Osteocyte (in vitro differentiated cells): ENCODE data around the gene INTS7. TPM values are rescaled to one million over a fixed set of nuclear protein-coding genes. Genes with fewer than 3 reads are reported as not detected.

Source experiments
- DNase-seq: peaks from one replicate; pipeline ENCODE4 v3.0.0; 2021; ENCODE audit warnings: mixed read lengths; ENCODE audit not compliant: unreplicated experiment; ENCODE audit errors: extremely low spot score
- H3K27ac Mint-ChIP-seq: one replicate; pipeline ENCODE4 v1.8.0; 2021; ENCODE audit warnings: mild to moderate bottlenecking, mixed read lengths; ENCODE audit not compliant: unreplicated experiment
- H3K27me3 Mint-ChIP-seq: one replicate; pipeline ENCODE4 v1.8.0; 2021; ENCODE audit warnings: mixed read lengths; ENCODE audit not compliant: unreplicated experiment
- H3K36me3 Mint-ChIP-seq: one replicate; pipeline ENCODE4 v1.8.0; 2021; ENCODE audit warnings: mixed read lengths; ENCODE audit not compliant: unreplicated experiment
- H3K4me1 Mint-ChIP-seq: one replicate; pipeline ENCODE4 v1.8.0; 2021; ENCODE audit warnings: mixed read lengths; ENCODE audit not compliant: unreplicated experiment
- H3K4me3 Mint-ChIP-seq: one replicate; pipeline ENCODE4 v1.8.0; 2021; ENCODE audit warnings: mild to moderate bottlenecking, moderate library complexity, mixed read lengths; ENCODE audit not compliant: unreplicated experiment
- H3K9me3 Mint-ChIP-seq: one replicate; pipeline ENCODE4 v1.8.0; 2021; ENCODE audit warnings: mixed read lengths; ENCODE audit not compliant: unreplicated experiment
- CTCF ChIP-seq: fragments of 200-600 bp; sonication (generic); IDR thresholded peaks from 2 replicates; pipeline ENCODE4 v1.5.0; 2021; ENCODE audit warnings: antibody characterized with exemption, mild to moderate bottlenecking, moderate library complexity
- total RNA-seq: library from RNA; stranded (reverse); gene quantifications from 2 replicates; pipeline ENCODE4 v1.2.1, GENCODE V29; 2021

The INTS7 gene
- total RNA-seq, 1 donor from 2014 or later = 18.4 TPM

DNA sequence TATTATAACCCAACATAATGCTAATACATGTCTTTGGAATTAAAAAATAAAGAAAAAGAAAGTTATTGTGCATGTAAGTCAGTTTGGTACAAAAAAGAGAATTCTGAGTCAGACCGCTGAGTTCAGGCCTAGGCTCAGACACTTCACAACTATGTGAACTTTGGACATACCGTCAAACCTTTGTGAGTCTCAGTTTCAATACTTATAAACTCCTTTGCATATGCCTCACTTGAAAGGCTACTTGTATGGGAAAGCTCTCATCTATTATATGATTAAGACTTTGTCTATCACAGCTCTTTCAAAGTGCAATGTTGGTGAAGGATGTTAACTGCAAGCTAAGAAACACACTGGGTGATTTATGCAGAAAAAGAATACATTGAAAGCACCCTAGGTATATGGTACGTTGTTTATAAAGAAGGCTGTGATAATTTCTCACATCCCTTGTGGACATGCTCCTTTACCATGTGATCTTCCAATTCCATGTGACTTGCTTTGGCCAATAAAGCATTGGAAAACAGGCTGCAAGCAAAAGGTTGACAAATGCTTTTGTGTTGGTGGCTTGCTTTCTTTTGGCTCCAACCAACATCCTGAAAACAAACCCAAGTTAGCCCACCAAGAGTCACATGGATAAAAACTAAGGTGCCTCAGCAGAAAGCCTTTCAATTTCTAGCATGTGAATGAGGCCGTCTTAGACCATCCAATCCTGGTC, 49.6 kb downstream of the INTS7 start:
- Mint-ChIP-seq H3K9me3 (no peaks in the 10 kb centered on the region), H3K4me3 (no peak overlapping the region), H3K36me3 (peaks cover 19% of the 10 kb centered on the region), H3K27me3 (no peaks in the 10 kb centered on the region), H3K4me1 (no peaks in the 10 kb centered on the region), H3K27ac (no peak overlapping the region)
- TF ChIP-seq CTCF = no peak
- no peak for DNase-seq

DNA sequence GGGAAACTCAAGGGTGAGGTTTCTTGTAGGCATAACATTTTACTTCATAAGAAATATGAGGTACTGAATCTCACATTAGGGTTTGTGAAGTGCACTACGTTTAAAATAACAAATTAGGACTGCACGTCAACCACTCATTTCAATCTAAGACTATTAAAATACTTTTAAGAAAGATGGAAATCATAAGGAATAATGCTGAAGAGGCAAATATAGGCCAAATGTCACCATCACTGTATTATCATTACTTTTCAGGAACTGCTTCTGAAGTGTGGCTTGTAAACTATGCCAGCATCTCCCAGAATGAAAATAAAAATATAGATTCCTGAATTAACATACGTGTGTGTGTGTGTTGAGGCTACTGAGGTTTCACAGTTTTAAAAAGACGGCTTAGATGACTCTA, 56.8 kb downstream of the INTS7 start:
- peaks cover 27% of the 10 kb centered on the region for H3K4me1 Mint-ChIP-seq
- H3K27ac Mint-ChIP-seq = no peak overlapping the region
- no peaks in the 10 kb centered on the region for H3K9me3 Mint-ChIP-seq
- no peak overlapping the region for H3K4me3 Mint-ChIP-seq
- DNase-seq = no peak
- H3K36me3 Mint-ChIP-seq = peaks cover 40% of the 10 kb centered on the region
- no peaks in the 10 kb centered on the region for H3K27me3 Mint-ChIP-seq
- no peak for TF ChIP-seq CTCF

- H3K9me3 Mint-ChIP-seq = no peaks in the 10 kb centered on the region
- peaks cover 30% of the 10 kb centered on the region for H3K4me1 Mint-ChIP-seq
- H3K27ac Mint-ChIP-seq = peak overlapping the region; percentile 90
- no peak for TF ChIP-seq CTCF
- no peaks in the 10 kb centered on the region for H3K27me3 Mint-ChIP-seq
- peaks cover 28% of the 10 kb centered on the region for H3K36me3 Mint-ChIP-seq
- peak overlapping the region; percentile 67 for H3K4me3 Mint-ChIP-seq
- DNase-seq = no peak
Observed at GRCh38 chr1:211975152-211975941, 60.0 kb downstream of the INTS7 start.

GRCh38 chr1:211973541-211973940, 61.8 kb downstream of the INTS7 start:
- Mint-ChIP-seq H3K27me3 (no peaks in the 10 kb centered on the region), H3K4me1 (peaks cover 31% of the 10 kb centered on the region), H3K36me3 (peaks cover 13% of the 10 kb centered on the region), H3K27ac (peak overlapping the region; percentile 47), H3K9me3 (no peaks in the 10 kb centered on the region), H3K4me3 (no peak overlapping the region)
- TF ChIP-seq CTCF = no peak
- DNase-seq = no peak

DNA sequence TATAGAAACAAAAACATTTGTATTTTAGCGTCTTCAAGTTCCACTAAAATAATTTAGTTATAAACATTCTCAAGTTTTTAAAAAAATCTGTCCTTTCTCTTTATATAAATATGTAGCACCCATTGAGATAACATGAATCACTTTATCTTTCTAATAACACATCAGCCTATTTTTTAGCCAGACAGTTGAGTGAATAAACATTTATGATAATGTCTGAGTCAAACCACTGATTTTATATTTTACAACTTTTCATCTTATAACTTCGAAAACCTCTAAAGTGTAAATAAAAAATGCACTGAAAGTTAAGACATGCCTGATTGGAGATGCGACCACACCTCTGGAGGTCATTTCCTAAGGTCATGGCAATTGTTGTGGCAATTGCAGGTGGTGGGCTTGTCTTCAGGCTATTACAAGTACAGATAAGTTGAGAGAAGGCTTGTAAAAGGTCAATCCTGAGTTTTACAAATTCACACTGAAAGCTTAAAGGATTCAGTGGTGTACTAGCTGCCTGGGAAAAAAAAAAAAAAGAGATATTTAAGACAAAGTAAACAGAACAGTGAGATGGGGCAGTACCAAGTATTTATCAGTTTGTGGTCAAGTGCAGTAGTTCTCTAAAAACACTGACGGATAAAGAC, 67.0 kb downstream of the INTS7 start:
- Mint-ChIP-seq H3K4me1 (peaks cover 10% of the 10 kb centered on the region), H3K27ac (peak overlapping the region; percentile 66), H3K9me3 (no peaks in the 10 kb centered on the region), H3K27me3 (no peaks in the 10 kb centered on the region), H3K36me3 (peaks cover 14% of the 10 kb centered on the region), H3K4me3 (no peak overlapping the region)
- DNase-seq = no peak
- TF ChIP-seq CTCF = no peak
